Stimulated activated CD8-positive, alpha-beta memory T cell treated with anti-CD3 and anti-CD28 coated beads, Interleukin-15, amount 100 ng/mL, for 24 hours (primary cell): ENCODE results near the gene ZNF346.
"Not testable (repeated sequence)": the region's sequence is repeated elsewhere in the genome, so short reads cannot be mapped to it uniquely, and the experiment has no call there.

Source experiments
- DNase-seq: peaks from one replicate; pipeline ENCODE4 v3.0.0-alpha.2; 2020; ENCODE audit warnings: low read depth

ZNF346 gene

DNA sequence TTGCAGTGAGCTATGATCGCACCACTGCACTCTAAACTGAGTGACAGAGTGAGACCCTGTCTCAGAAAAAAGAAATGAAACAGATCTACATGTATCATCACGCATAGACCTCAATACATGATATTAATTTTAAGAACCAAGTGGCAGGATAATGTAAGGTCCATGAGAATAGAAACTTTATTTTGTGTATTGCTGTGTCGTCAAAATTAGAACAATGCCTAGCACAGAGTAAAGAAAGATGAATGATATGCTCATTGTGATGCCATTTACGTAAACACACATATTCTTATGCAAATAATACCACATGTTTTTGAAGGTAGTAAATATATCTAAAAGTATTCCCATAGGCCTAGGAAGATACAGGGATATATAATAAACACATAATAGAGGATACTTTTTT is 12.3 kb upstream of the ZNF346 start:
- DNase-seq = no peak

GRCh38 chr5:177015156-177015555 is 7.3 kb upstream of the ZNF346 start:
- no peak for DNase-seq

DNA sequence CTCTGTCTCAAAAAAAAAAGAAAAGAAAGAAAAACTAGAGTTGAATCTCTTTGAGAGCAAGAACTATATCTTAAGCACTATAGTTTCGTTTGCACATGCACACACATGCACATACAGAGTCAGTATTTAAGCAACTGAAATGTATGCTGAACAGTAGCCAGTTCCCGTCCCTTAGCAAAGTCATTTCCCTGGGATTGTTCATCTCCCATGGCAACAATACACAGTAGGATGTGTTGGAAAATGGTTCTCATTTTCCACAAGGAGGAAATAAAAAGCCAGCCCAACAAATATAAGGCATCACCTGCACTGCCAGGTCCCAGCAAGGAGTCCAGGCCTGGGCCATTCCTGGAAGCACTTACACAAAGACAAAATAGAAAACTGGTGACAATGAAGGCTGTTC is 4.2 kb upstream of the ZNF346 start:
- DNase-seq = no peak

DNA sequence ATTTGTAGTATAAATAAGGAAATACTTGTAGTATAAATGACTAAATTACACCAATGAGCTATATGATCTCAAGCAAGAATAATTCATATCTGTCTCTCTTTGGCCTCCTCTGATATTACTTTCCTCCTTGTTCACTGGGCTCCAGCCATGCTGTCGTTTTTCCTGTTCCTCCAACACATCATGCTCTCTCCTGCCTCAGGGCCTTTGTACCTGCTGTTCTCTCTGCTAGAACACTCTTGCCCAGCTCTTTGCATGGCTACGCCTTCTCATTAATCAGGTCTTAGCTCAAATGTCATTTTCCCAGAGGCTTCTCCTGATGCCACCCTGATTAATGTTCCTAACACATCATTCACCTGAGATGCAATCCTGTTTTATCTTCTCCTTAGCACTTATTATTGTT is 2.5 kb upstream of the ZNF346 start:
- DNase-seq = no peak

GRCh38 chr5:177023303-177023664 is 788 bp downstream of the ZNF346 start:
- no peak for DNase-seq

DNA sequence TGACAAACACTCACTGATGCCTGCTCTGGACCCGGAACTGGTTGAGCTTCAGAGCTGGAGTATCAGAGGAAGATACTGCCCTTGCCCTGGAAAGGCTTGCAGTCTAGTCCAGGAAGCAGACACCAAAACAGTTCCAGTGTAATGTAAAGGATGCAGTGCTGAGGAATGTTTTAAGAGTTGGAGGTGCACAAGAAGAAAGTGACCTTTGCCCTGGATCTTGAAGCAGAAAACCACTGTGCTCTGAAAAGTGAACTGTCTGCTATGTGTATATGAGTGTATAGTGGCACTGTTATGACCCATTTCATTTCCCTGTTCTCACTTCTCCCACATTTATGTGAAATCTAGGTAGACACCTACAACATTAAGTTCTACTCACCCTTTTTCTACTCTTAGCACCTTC is 2.1 kb downstream of the ZNF346 start:
- no peak for DNase-seq

- DNase-seq = no peak
These were observed 2.7 kb downstream of the ZNF346 start for GRCh38 chr5:177025101-177025601.

GRCh38 chr5:177027665-177028064 is 5.2 kb downstream of the ZNF346 start:
- no peak for DNase-seq

- no peak for DNase-seq
These were observed 7.0 kb downstream of the ZNF346 start for GRCh38 chr5:177029498-177029897.

DNA sequence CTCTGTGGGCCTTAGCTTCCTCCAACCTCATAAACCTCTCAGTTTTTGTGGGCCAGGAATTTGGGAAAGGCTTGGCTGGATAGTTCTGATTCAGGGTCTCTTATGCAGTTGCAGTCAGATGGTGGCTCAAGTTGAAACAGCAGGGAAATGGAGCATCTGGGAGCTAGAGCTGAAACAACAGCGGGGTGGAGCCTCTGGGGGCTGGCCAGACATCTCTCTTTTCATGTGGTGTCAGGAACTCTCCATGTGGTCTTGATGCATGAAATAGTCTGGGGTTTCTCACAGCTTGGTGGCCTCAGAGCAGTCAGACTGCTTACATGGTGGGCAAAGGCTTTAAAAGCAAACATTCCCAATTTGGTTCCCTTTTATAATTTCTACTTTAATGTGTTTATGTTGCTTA is 13.5 kb downstream of the ZNF346 start:
- DNase-seq = no peak

DNA sequence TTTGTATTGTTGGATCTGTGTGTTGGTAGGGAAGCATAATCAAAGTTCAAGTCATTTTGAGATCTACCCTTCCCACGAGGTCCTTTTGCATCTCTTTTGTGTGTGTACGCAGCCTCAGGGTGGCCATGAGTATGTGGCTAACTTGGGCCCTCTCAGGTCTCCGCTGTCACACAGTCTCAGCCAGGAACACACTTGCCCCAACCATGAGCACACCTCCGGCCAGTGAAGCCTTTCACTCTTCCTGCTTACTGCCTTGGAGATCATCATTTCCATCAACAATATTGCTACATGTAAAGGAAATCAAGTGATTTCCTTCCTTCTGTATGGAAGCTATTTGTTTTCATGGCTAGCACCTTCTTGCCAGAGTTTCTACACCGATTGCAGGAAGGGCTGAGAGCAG is 13.9 kb downstream of the ZNF346 start:
- DNase-seq = no peak

DNA sequence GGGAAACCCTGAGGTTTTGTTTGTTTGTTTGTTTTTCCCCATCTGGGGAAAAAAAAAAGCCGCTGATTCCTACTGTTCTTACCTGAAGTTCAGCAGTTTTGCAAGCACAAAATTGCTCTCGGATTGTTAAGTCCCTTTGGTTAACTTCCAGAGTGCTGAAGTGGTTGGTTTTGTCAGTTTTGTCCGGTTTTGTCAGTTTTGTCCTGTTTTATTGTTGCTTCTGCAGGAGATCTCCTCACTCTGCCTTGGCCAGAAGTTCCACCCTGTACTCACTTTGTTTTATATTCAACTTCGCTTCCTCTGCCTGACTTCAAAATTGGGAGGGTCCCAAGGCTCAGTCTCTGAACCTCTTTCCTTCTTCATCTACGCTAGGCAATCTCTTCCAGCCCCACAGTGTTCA is 14.4 kb downstream of the ZNF346 start:
- no peak for DNase-seq

DNA sequence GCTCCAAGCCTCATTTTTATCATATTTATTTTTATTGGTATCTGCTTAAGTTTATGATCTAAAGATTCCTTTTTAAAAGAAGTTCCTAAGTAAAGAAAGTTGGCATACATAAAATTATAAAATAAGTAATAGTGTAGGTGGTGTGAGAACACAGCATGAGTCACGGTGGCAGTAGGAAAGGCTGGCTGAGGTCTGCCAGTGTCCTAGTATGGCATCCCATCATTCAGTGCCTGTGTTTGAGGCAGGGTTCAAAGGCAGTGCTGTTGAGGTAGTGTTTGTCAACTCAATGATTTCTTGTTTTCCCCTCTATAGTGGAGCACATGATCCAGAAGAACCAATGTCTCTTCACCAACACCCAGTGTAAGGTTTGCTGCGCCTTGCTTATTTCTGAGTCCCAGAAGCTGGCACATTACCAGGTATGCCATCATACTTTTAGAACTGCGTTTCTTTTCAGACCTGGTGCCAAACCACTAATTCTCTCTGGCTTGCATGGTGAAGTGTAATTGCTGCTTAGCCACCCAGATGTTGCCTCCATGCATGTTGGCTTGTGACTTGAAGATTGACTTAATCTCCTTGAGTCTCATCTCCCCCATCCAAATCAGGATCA is 18.4 kb downstream of the ZNF346 start:
- DNase-seq = no peak

- no peak for DNase-seq
These were observed 19.4 kb downstream of the ZNF346 start for GRCh38 chr5:177041936-177042335.

DNA sequence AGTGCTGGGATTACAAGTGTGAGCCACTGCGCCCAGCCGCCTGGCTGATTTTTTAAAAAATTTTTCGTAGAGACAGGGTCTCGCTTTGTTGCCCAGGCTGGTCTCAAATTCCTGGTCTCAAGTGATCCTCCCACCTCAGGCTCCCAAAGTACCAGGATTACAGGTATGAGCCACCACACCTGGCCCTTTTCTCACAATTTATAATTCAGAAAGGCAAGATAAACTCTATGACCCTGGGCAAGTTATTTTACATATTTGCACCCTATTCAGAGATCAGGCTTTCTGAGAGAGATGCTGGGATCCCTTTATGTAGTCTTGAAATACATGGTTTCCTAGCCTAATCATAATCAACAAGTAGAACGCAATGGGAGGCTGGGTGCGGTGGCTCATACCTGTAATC is 20.6 kb downstream of the ZNF346 start:
- no peak for DNase-seq

- no peak for DNase-seq
These were observed 21.5 kb downstream of the ZNF346 start for GRCh38 chr5:177043958-177044357.

GRCh38 chr5:177044641-177045040 is 22.1 kb downstream of the ZNF346 start:
- DNase-seq = no peak

- DNase-seq = no peak
These were observed 23.1 kb downstream of the ZNF346 start for GRCh38 chr5:177045631-177046030.

DNA sequence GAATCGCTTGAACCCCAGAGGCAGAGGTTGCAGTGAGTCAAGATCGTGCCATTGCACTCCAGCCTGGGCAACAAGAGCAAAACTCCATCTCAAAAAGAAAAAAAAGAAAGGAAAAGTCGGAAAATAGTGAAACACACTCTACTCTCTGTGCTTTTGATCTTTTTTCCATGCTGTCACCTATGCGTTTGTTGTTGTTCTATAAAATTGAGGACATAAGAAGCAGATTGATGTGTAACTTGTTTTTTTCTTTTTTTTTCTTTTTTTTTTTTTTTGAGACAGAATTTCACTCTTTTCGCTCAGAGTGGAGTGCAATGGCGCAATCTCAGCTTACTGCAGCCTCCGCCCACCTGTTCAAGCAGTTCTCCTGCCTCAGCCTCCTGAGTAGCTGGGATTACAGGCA is 26.0 kb downstream of the ZNF346 start:
- DNase-seq = not testable (repeated sequence)

- no peak for DNase-seq
These were observed 26.8 kb downstream of the ZNF346 start for GRCh38 chr5:177049285-177049684.

DNA sequence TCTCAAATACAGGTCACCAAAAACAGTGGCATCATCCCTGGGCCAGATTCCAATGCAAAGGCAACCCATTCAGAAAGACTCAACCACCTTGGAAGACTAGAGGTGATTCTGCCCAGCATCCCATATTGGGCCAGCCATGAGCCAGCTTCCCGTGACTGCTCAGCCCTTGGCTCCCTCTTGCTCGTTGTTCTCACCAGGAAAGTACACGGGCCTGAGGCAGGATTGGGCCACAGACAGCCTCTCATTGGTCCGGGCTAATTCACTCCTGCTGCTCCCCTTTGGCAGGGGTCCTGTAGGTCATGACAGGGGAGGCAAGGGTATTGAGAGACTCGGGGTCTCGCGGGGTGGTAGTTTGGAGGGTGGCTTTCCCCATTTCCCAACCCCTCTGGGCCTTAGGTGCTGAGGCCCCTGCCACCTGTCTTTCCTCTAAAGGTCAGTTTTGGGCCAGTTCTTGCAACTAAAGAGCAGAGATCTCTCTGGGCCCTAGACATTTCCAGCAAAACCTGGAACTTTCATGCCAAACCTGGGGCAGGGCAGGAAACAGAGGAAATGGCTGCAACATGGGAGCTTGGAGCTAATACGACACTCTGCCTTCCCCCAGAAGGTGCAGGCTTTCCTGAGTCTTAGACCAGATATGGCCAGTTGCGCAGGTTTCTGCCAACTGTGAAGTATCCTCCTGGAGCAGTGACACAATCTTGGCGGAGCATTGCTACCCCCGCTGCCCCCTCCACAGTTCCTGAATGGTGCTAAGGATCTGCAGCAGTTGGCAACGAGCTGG is 42.2 kb downstream of the ZNF346 start:
- no peak for DNase-seq

DNA sequence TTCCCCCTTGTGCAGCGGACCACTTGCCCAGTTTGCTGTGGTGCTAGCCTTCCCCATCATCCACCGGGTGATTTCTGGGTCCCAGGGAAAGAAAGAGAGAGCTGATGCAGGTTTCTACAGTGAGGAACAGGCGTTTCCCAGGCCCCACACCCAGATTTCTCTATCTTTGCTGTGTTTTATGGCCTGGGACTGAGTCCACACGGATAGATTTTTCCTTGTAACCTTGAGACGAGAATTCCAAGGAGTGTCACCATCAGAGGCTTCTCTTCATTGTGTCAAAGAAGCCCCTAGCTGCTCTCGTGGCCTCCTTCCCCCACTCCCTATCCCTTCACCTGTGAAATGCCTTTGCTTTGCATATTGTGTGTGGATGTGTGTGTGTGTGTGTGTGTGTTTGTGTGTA is 43.0 kb downstream of the ZNF346 start:
- DNase-seq = no peak

GRCh38 chr5:177066224-177066623 is 43.7 kb downstream of the ZNF346 start:
- DNase-seq = no peak

GRCh38 chr5:177067503-177067902 is 45.0 kb downstream of the ZNF346 start:
- DNase-seq = no peak
